Fibroblast of lung (primary cell): ENCODE data around the gene POLR3E.

Experiments used
- EZH2 ChIP-seq: IDR thresholded peaks from 2 replicates; pipeline ENCODE4 v1.5.1; 2012; ENCODE audit warnings: low read length, control low read depth, mild to moderate bottlenecking; ENCODE audit errors: missing control alignments
- TF ChIP-seq, protein P1 (sequence below), 2 donors: IDR thresholded peaks in 1 of 2; conservative IDR thresholded peaks in 1 of 2; 1 replicate in 1 of 2; 2 replicates in 1 of 2; pipeline ENCODE4 v1.5.1; 2011 to 2012; ENCODE audit warnings: low read length in 2 of 2, control low read depth in 1 of 2, inconsistent platforms in 1 of 2, low read depth in 1 of 2, mild to moderate bottlenecking in 1 of 2

DNA sequence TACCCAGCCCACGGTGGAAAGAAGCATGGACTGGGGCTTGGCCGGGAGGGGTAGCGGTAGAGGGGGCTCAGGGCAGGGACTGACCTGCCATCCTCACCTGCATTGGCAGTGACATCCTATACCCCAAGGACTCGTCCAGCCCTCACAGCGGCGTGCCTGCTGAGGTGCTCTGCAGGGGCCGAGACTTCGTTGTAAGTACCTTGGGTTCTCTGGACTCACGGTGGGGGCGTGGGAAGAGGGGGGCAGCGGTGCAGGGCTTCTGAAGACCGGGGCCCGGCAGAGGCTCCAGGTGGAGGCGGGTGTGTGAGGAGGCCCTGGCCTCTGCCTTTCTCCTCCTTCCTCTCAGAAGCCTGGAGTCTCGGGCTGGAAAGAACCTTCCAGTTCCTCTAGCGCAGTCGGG is 25.5 kb downstream of the POLR3E start:
- TF ChIP-seq, protein P1, sequence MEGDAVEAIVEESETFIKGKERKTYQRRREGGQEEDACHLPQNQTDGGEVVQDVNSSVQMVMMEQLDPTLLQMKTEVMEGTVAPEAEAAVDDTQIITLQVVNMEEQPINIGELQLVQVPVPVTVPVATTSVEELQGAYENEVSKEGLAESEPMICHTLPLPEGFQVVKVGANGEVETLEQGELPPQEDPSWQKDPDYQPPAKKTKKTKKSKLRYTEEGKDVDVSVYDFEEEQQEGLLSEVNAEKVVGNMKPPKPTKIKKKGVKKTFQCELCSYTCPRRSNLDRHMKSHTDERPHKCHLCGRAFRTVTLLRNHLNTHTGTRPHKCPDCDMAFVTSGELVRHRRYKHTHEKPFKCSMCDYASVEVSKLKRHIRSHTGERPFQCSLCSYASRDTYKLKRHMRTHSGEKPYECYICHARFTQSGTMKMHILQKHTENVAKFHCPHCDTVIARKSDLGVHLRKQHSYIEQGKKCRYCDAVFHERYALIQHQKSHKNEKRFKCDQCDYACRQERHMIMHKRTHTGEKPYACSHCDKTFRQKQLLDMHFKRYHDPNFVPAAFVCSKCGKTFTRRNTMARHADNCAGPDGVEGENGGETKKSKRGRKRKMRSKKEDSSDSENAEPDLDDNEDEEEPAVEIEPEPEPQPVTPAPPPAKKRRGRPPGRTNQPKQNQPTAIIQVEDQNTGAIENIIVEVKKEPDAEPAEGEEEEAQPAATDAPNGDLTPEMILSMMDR (conservative IDR thresholded peaks at IDR 0.05 in 1 of 2, IDR thresholded peaks at IDR 0.05 in 1 of 2; ENCODE audit: low read depth in 1 of 2, low read length in 2 of 2) = no peak
- TF ChIP-seq EZH2 = no peak
